Measurements from ENCODE around the gene KDELR3. TPM values are rescaled to one million over a fixed set of nuclear protein-coding genes. Genes with fewer than 3 reads are reported as not detected.
A peak's percentile ranks its signal among the peaks of the same experiment; 100 is the strongest.

The KDELR3 gene
- total and polyA plus RNA-seq, 5 donors from 2014 or later, result 0.38 to 0.71 (median 0.42) TPM; not detected in 2

GRCh38 chr22:38451404-38451803 is 16.5 kb upstream of the KDELR3 start:
- Histone ChIP-seq H3K4me3 (ENCODE audit: low read depth, low read length) (no peak overlapping the region), H3K27me3 (ENCODE audit: control insufficient read depth, insufficient read depth, low read length) (peaks cover 6% of the 10 kb centered on the region), H3K4me1 (ENCODE audit: control insufficient read depth, insufficient read depth, low read length, poor library complexity, severe bottlenecking) (peaks cover 15% of the 10 kb centered on the region), H3K27ac (ENCODE audit: insufficient read depth, low read length, poor library complexity, severe bottlenecking) (no peak overlapping the region), H3K36me3 (ENCODE audit: control insufficient read depth, insufficient read depth, low read length) (no peaks in the 10 kb centered on the region), H3K9me3 (ENCODE audit: control insufficient read depth in 2 of 2, low read length in 2 of 2) (no peaks in the 10 kb centered on the region)
- no peak overlapping the region for H3K4me3 Mint-ChIP-seq
- peaks cover 0 to 9% (median 3%) of the 10 kb centered on the region in 4 donors for H3K4me1 Mint-ChIP-seq
- H3K9me3 Mint-ChIP-seq, result peaks cover 0 to 2% (median 0%) of the 10 kb centered on the region in 7 donors
- DNase-seq (no peak), ATAC-seq (ENCODE audit: low read depth in 2 of 2) (no peak)
- H3K36me3 Mint-ChIP-seq, result no peaks in the 10 kb centered on the region
- no peak overlapping the region for H3K27ac Mint-ChIP-seq
- H3K27me3 Mint-ChIP-seq, result peaks cover 42% of the 10 kb centered on the region

DNA sequence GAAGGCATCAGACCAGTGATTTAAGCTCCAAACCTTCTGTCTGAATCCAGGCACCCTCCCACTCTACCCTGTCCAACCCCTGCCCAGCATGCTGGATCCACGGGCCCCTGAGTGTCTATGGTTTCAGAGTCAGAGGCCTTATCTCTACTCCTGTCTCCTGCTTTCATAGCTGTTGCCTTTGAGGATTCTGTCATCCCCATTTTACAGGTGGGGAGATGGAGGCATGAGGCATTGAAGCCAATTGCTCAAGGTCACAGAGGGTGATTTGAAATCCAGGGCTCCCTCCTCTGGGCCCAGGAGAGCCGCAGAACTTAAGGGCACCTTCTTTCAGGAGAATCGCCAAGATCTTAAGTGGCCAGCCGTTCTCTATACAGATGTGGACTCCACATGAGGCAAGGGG is 16.0 kb upstream of the KDELR3 start:
- peaks cover 15% of the 10 kb centered on the region for H3K4me1 ChIP-seq (ENCODE audit: control insufficient read depth, insufficient read depth, low read length, poor library complexity, severe bottlenecking)
- Mint-ChIP-seq H3K4me3 (no peak overlapping the region), H3K4me1 (peaks cover 0 to 12% (median 3%) of the 10 kb centered on the region in 4 donors), H3K27me3 (peaks cover 47% of the 10 kb centered on the region), H3K36me3 (peaks cover 3% of the 10 kb centered on the region), H3K9me3 (peaks cover 0 to 2% (median 0%) of the 10 kb centered on the region in 7 donors), H3K27ac (no peak overlapping the region)
- peaks cover 10% of the 10 kb centered on the region for H3K27me3 ChIP-seq (ENCODE audit: control insufficient read depth, insufficient read depth, low read length)
- no peaks in the 10 kb centered on the region for H3K9me3 ChIP-seq (ENCODE audit: control insufficient read depth in 2 of 2, low read length in 2 of 2)
- no peaks in the 10 kb centered on the region for H3K36me3 ChIP-seq (ENCODE audit: control insufficient read depth, insufficient read depth, low read length)
- ATAC-seq (ENCODE audit: low read depth in 2 of 2) (no peak), DNase-seq (no peak)
- H3K27ac ChIP-seq (ENCODE audit: insufficient read depth, low read length, poor library complexity, severe bottlenecking), result no peak overlapping the region
- H3K4me3 ChIP-seq (ENCODE audit: low read depth, low read length), result no peak overlapping the region

DNA sequence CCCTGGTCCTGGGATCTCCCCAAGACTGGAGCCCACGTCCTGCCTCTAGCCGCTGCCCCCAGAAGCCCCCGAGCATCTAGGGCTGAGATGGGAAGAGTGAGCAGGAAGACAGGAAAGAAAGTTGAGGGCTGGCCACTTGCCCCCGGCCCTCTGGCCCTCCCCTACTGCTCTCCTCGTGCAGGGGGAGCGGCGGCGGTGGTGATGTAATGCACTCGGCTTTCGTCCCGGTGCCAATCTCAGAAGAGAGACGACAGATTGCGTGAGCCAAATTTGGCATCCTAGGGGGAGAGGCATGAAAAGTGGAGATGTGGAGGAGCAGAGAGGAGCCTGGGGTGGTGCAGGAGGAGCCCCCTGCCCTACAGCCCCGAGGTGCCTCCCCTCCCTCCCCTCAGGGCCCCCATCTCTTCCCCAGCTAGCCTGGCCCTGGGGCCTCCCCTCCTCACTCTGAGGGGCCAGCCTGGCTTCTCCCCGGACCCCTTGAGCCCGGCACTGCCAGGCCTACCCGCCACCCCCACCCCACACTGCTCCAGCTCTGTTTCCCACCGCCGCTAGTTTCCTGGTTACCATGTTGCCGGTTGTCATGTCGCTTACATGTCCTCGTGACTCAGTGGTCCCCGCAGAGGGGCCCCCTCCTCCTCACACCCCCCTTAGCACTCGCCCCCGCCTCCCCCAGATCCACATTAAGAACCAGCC is 15.4 kb upstream of the KDELR3 start:
- peaks cover 3% of the 10 kb centered on the region for H3K36me3 Mint-ChIP-seq
- H3K36me3 ChIP-seq (ENCODE audit: control insufficient read depth, insufficient read depth, low read length), result no peaks in the 10 kb centered on the region
- DNase-seq (no peak), ATAC-seq (ENCODE audit: low read depth in 2 of 2) (no peak)
- H3K27ac Mint-ChIP-seq, result no peak overlapping the region
- no peak overlapping the region for H3K4me3 Mint-ChIP-seq
- H3K4me1 ChIP-seq (ENCODE audit: control insufficient read depth, insufficient read depth, low read length, poor library complexity, severe bottlenecking), result peaks cover 15% of the 10 kb centered on the region
- H3K4me3 ChIP-seq (ENCODE audit: low read depth, low read length), result no peak overlapping the region
- no peak overlapping the region for H3K27ac ChIP-seq (ENCODE audit: insufficient read depth, low read length, poor library complexity, severe bottlenecking)
- H3K27me3 ChIP-seq (ENCODE audit: control insufficient read depth, insufficient read depth, low read length), result peaks cover 15% of the 10 kb centered on the region
- H3K9me3 Mint-ChIP-seq, result peaks cover 0 to 2% (median 0%) of the 10 kb centered on the region in 7 donors
- peaks cover 54% of the 10 kb centered on the region for H3K27me3 Mint-ChIP-seq
- no peaks in the 10 kb centered on the region for H3K9me3 ChIP-seq (ENCODE audit: control insufficient read depth in 2 of 2, low read length in 2 of 2)
- peaks cover 0 to 14% (median 3%) of the 10 kb centered on the region in 4 donors for H3K4me1 Mint-ChIP-seq

DNA sequence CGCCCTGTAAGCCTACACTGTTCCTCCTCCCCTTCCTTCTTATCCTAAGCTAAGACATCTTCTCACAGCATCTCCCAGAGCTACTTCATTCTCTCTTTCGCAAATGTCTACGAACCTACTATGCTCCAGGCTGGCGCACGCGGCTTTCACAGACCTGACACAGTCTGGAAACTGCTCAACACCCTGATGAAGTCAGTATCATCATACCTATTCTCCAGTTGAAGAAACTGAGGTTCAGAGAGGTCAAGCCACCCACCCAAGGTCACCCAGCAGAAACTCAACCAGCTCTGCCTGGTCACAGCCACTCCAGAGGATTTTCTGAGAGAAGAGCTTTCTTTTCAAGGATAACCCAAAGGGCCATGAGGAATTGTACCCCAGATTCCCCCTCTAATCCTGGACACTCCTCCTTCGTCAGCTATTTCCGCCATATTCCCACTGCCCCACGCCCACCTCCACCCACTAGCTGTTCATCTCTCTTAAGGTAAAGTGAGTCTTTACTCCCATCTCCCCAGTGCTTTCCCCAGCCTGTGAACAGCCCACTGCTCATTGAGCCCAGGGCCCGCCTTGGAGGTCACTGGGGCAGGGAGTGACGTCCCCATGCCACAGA is 14.7 kb upstream of the KDELR3 start:
- ATAC-seq (ENCODE audit: low read depth in 2 of 2) (no peak), DNase-seq (no peak)
- Mint-ChIP-seq H3K27ac (no peak overlapping the region), H3K27me3 (peaks cover 60% of the 10 kb centered on the region), H3K4me1 (peaks cover 0 to 14% (median 3%) of the 10 kb centered on the region in 4 donors), H3K4me3 (no peak overlapping the region), H3K9me3 (peaks cover 0 to 3% (median 0%) of the 10 kb centered on the region in 7 donors), H3K36me3 (peaks cover 3% of the 10 kb centered on the region)
- Histone ChIP-seq H3K4me3 (ENCODE audit: low read depth, low read length) (no peak overlapping the region), H3K4me1 (ENCODE audit: control insufficient read depth, insufficient read depth, low read length, poor library complexity, severe bottlenecking) (peaks cover 15% of the 10 kb centered on the region), H3K27ac (ENCODE audit: insufficient read depth, low read length, poor library complexity, severe bottlenecking) (no peak overlapping the region), H3K36me3 (ENCODE audit: control insufficient read depth, insufficient read depth, low read length) (no peaks in the 10 kb centered on the region), H3K9me3 (ENCODE audit: control insufficient read depth in 2 of 2, low read length in 2 of 2) (no peaks in the 10 kb centered on the region), H3K27me3 (ENCODE audit: control insufficient read depth, insufficient read depth, low read length) (peaks cover 15% of the 10 kb centered on the region)

- H3K4me3 Mint-ChIP-seq, result peak overlapping the region in 3 of 4 donors; percentile 83 to 87 (median 85)
- peaks cover 3% of the 10 kb centered on the region for H3K36me3 Mint-ChIP-seq
- H3K27ac Mint-ChIP-seq, result no peak overlapping the region
- no peak overlapping the region for H3K4me3 ChIP-seq (ENCODE audit: low read depth, low read length)
- ATAC-seq (ENCODE audit: low read depth in 2 of 2) (no peak), DNase-seq (no peak)
- peaks cover 0 to 14% (median 3%) of the 10 kb centered on the region in 4 donors for H3K4me1 Mint-ChIP-seq
- peaks cover 68% of the 10 kb centered on the region for H3K27me3 Mint-ChIP-seq
- H3K9me3 ChIP-seq (ENCODE audit: control insufficient read depth in 2 of 2, low read length in 2 of 2), result no peaks in the 10 kb centered on the region
- H3K4me1 ChIP-seq (ENCODE audit: control insufficient read depth, insufficient read depth, low read length, poor library complexity, severe bottlenecking), result peaks cover 15% of the 10 kb centered on the region
- no peak overlapping the region for H3K27ac ChIP-seq (ENCODE audit: insufficient read depth, low read length, poor library complexity, severe bottlenecking)
- H3K9me3 Mint-ChIP-seq, result peaks cover 0 to 3% (median 0%) of the 10 kb centered on the region in 7 donors
- no peaks in the 10 kb centered on the region for H3K36me3 ChIP-seq (ENCODE audit: control insufficient read depth, insufficient read depth, low read length)
- peaks cover 20% of the 10 kb centered on the region for H3K27me3 ChIP-seq (ENCODE audit: control insufficient read depth, insufficient read depth, low read length)
Measured at GRCh38 chr22:38453996-38454352, 13.9 kb upstream of the KDELR3 start.

DNA sequence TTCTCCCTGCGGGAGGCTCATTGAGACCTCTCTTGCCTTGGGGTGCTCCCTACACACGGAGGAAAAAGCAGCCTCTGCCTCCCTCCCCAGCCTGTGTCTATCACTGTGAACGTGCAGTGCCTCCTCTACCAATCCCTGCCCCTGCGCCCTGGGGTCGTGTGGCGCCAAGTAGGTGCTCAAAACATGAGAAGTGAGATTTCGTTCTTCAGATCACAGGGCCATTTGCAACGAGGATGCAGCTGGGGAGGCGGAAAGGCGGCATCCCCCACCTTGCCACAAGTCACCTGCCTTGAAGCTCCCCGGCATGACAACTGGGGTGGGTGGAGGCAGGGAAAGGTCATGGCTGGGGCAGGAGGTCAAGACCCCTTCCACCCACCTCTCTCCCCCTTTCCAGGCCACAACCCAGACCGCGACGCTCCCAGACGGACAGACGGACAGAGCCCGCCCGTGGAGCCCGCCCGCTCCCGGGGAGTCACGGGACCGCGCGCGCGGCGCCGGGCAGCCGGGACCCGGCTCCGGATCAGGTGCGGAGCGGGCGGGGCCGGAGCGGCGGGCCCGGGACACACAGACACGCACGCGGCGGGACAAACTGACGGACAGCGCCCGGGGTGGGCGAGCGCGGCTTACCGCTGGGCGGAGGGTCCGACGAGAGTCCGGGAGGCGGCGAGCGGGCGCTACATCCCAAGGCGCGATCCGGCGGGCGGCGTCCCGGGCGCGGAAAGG is 13.4 kb upstream of the KDELR3 start:
- ATAC-seq (ENCODE audit: low read depth in 2 of 2) (peak; percentile 25), DNase-seq (peak in 2 of 3 donors; percentile 39 to 53)
- Histone ChIP-seq H3K9me3 (ENCODE audit: control insufficient read depth in 2 of 2, low read length in 2 of 2) (no peaks in the 10 kb centered on the region), H3K4me3 (ENCODE audit: low read depth, low read length) (no peak overlapping the region), H3K27me3 (ENCODE audit: control insufficient read depth, insufficient read depth, low read length) (peaks cover 20% of the 10 kb centered on the region), H3K4me1 (ENCODE audit: control insufficient read depth, insufficient read depth, low read length, poor library complexity, severe bottlenecking) (peaks cover 15% of the 10 kb centered on the region), H3K27ac (ENCODE audit: insufficient read depth, low read length, poor library complexity, severe bottlenecking) (no peak overlapping the region), H3K36me3 (ENCODE audit: control insufficient read depth, insufficient read depth, low read length) (no peaks in the 10 kb centered on the region)
- Mint-ChIP-seq H3K4me1 (peaks cover 0 to 14% (median 3%) of the 10 kb centered on the region in 4 donors), H3K27me3 (peaks cover 74% of the 10 kb centered on the region), H3K4me3 (peak overlapping the region; percentile 83 to 87 (median 84)), H3K27ac (no peak overlapping the region), H3K36me3 (peaks cover 3% of the 10 kb centered on the region), H3K9me3 (peaks cover 0 to 5% (median 0%) of the 10 kb centered on the region in 7 donors)

GRCh38 chr22:38455076-38455529 is 12.8 kb upstream of the KDELR3 start, which contains the start of gene KCNJ4:
KCNJ4 (minus strand) TSS chr22:38455199; CDS start chr22:38428132, 27,067 bp downstream.
- H3K4me3 Mint-ChIP-seq, result peak within 1 kb of the TSS; percentile 83 to 87 (median 84)
- Histone ChIP-seq H3K9me3 (ENCODE audit: control insufficient read depth in 2 of 2, low read length in 2 of 2) (no peaks in the 10 kb centered on the region), H3K4me3 (ENCODE audit: low read depth, low read length) (no peak within 1 kb of the TSS), H3K27ac (ENCODE audit: insufficient read depth, low read length, poor library complexity, severe bottlenecking) (no peak within 1 kb of the TSS), H3K4me1 (ENCODE audit: control insufficient read depth, insufficient read depth, low read length, poor library complexity, severe bottlenecking) (peaks cover 15% of the 10 kb centered on the region), H3K36me3 (ENCODE audit: control insufficient read depth, insufficient read depth, low read length) (no peaks in the 10 kb centered on the region), H3K27me3 (ENCODE audit: control insufficient read depth, insufficient read depth, low read length) (peaks cover 20% of the 10 kb centered on the region)
- no peak for ATAC-seq (ENCODE audit: low read depth in 2 of 2)
- peaks cover 0 to 5% (median 0%) of the 10 kb centered on the region in 7 donors for H3K9me3 Mint-ChIP-seq
- no peak for DNase-seq
- H3K27me3 Mint-ChIP-seq, result peaks cover 79% of the 10 kb centered on the region
- peaks cover 0 to 14% (median 3%) of the 10 kb centered on the region in 4 donors for H3K4me1 Mint-ChIP-seq
- H3K36me3 Mint-ChIP-seq, result peaks cover 3% of the 10 kb centered on the region
- no peak within 1 kb of the TSS for H3K27ac Mint-ChIP-seq

All from CD4-positive, CD25-positive, alpha-beta regulatory T cell (primary cell).